Measurements from ENCODE around the gene SNX2. TPM values are rescaled to one million over a fixed set of nuclear protein-coding genes. Genes with fewer than 3 reads are reported as not detected.
A peak's percentile ranks its signal among the peaks of the same experiment; 100 is the strongest.

The SNX2 gene
- total and polyA plus RNA-seq, 2 donors (not counting 1 experiment from before 2014, with no cell fraction given) = 107 to 266 TPM

DNA sequence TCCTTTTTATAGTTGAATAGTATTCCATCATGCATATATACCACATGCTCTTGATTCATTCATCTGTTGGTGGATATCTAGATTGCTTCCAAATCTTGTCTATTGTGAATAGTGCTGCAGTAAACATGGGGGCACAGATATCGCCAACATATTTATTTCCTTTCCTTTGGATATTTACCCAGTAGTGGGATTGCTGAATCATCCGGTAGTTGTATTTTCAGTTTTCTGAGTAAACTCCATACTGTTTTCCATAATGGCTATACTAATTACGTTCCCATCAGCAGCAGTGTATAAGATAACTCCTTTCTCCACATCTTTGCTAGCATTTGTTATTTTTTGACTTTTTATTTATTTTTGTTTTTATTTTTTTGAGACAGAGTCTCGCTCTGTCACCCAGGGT, 3.3 kb downstream of the SNX2 start:
- DNase-seq (no peak), ATAC-seq (ENCODE audit: low read depth) (no peak)
- ChIA-PET POLR2A (no interaction called here), CTCF (interaction anchor here (2.0 kb wide), 1 partner anchor 76 kb away, joined by 6 read pairs; no protein-coding TSS in a partner anchor)
- TF ChIP-seq EZH2 (IDR thresholded peaks at IDR 0.05; ENCODE audit: borderline replicate concordance, insufficient read depth, low read depth, low read length, poor library complexity, severe bottlenecking) = no peak
- Histone ChIP-seq H3K4me2 (replicated peaks; ENCODE audit: low read depth, low read length, poor library complexity, severe bottlenecking) (peak overlapping the region; percentile 79), H4K20me1 (ENCODE audit: control insufficient read depth, insufficient read depth, low read length, poor library complexity, severe bottlenecking) (peaks cover 42% of the 10 kb centered on the region), H2AFZ (ENCODE audit: insufficient read depth, low read depth, low read length, poor library complexity, severe bottlenecking) (no peak overlapping the region), H3K27ac (ENCODE audit: low read length in 2 of 2) (peak overlapping the region; percentile 100), H3K4me3 (ENCODE audit: control extremely low read depth in 1 of 5, extremely low read depth in 1 of 5, insufficient read depth in 1 of 5, low read depth in 2 of 5, low read length in 4 of 5) (peak overlapping the region; percentile 95 to 100 (median 99)), H3K9me3 (ENCODE audit: control extremely low read depth in 1 of 3, control insufficient read depth in 2 of 3, insufficient read depth in 1 of 3, low read length in 2 of 3) (peaks cover 0 to 8% (median 0%) of the 10 kb centered on the region in 3 donors), H3K27me3 (replicated peaks in 1 of 4; ENCODE audit: control extremely low read depth in 1 of 4, control insufficient read depth in 3 of 4, insufficient read depth in 4 of 4, low read length in 3 of 4) (no peaks in the 10 kb centered on the region), H3K4me1 (ENCODE audit: control insufficient read depth in 2 of 2, insufficient read depth in 2 of 2, low read length in 2 of 2) (peaks cover 41 to 50% of the 10 kb centered on the region in 2 donors), H3K36me3 (replicated peaks in 1 of 2; ENCODE audit: control extremely low read depth in 1 of 2, control insufficient read depth in 1 of 2, extremely low read depth in 1 of 2, insufficient read depth in 2 of 2, low read length in 1 of 2) (peaks cover 0 to 26% of the 10 kb centered on the region in 2 experiments), H3K9ac (ENCODE audit: low read length) (peak overlapping the region; percentile 100), H3K79me2 (ENCODE audit: control insufficient read depth, insufficient read depth, low read length) (peaks cover 84% of the 10 kb centered on the region)
- peaks cover 56% of the 10 kb centered on the region for H3K4me1 Mint-ChIP-seq
- H3K4me3 Mint-ChIP-seq = peak overlapping the region; percentile 89
- H3K27ac Mint-ChIP-seq = peak overlapping the region; percentile 38
- no peaks in the 10 kb centered on the region for H3K27me3 Mint-ChIP-seq
- H3K9me3 Mint-ChIP-seq (ENCODE audit: insufficient read depth) = no peaks in the 10 kb centered on the region
- intact Hi-C loops (cut with micrococcal nuclease) = loop anchor here (10.0 kb wide), 2 partner anchors 263 to 813 kb away; partner anchors contain the start of gene SRFBP1
- WGBS (ENCODE audit: insufficient coverage) = 100% methylated on average over 1 of the region's 4 CpGs

DNA sequence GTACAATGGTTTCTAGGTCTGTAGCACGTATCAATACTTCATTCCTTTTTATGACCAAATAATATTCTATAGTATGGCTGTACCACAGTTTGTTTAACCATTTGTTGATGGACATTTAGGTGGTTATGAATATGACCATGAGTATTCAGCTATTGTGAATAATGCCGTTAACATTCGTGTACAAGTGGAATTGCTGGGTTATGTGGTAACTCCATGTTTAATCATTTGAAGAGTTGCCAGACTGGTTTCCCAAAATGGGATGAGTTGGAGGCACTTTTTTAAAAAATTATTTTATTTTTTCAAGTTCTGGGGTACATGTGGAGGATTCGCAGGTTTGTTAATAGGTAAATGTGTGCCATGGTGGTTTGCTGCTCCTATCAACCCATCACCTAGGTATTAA, 4.6 kb downstream of the SNX2 start:
- no peaks in the 10 kb centered on the region for H3K27me3 ChIP-seq (replicated peaks in 1 of 4; ENCODE audit: control extremely low read depth in 1 of 4, control insufficient read depth in 3 of 4, insufficient read depth in 4 of 4, low read length in 3 of 4)
- H3K4me1 Mint-ChIP-seq = peaks cover 59% of the 10 kb centered on the region
- H2AFZ ChIP-seq (ENCODE audit: insufficient read depth, low read depth, low read length, poor library complexity, severe bottlenecking) = no peak overlapping the region
- H3K9ac ChIP-seq (ENCODE audit: low read length) = peak overlapping the region; percentile 22
- H3K27ac ChIP-seq (ENCODE audit: low read length in 2 of 2) = peak overlapping the region; percentile 48 to 100
- H3K9me3 Mint-ChIP-seq (ENCODE audit: insufficient read depth) = no peaks in the 10 kb centered on the region
- H3K4me1 ChIP-seq (ENCODE audit: control insufficient read depth in 2 of 2, insufficient read depth in 2 of 2, low read length in 2 of 2) = peaks cover 46 to 52% of the 10 kb centered on the region in 2 donors
- H3K27ac Mint-ChIP-seq = peak overlapping the region; percentile 72
- TF ChIP-seq EZH2 (IDR thresholded peaks at IDR 0.05; ENCODE audit: borderline replicate concordance, insufficient read depth, low read depth, low read length, poor library complexity, severe bottlenecking) = no peak
- TF ChIP-seq, protein P1, sequence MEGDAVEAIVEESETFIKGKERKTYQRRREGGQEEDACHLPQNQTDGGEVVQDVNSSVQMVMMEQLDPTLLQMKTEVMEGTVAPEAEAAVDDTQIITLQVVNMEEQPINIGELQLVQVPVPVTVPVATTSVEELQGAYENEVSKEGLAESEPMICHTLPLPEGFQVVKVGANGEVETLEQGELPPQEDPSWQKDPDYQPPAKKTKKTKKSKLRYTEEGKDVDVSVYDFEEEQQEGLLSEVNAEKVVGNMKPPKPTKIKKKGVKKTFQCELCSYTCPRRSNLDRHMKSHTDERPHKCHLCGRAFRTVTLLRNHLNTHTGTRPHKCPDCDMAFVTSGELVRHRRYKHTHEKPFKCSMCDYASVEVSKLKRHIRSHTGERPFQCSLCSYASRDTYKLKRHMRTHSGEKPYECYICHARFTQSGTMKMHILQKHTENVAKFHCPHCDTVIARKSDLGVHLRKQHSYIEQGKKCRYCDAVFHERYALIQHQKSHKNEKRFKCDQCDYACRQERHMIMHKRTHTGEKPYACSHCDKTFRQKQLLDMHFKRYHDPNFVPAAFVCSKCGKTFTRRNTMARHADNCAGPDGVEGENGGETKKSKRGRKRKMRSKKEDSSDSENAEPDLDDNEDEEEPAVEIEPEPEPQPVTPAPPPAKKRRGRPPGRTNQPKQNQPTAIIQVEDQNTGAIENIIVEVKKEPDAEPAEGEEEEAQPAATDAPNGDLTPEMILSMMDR (IDR thresholded peaks at IDR 0.05) = no peak
- peak overlapping the region; percentile 74 for H3K4me3 Mint-ChIP-seq
- POLR2A ChIA-PET = interaction anchor here (1.3 kb wide), 1 partner anchor 77 kb away, joined by 3 read pairs; no protein-coding TSS in a partner anchor
- H3K79me2 ChIP-seq (ENCODE audit: control insufficient read depth, insufficient read depth, low read length) = peaks cover 97% of the 10 kb centered on the region
- peaks cover 50% of the 10 kb centered on the region for H4K20me1 ChIP-seq (ENCODE audit: control insufficient read depth, insufficient read depth, low read length, poor library complexity, severe bottlenecking)
- no peak for DNase-seq
- H3K4me2 ChIP-seq (replicated peaks; ENCODE audit: low read depth, low read length, poor library complexity, severe bottlenecking) = peak overlapping the region; percentile 79
- no peaks in the 10 kb centered on the region for H3K27me3 Mint-ChIP-seq
- H3K4me3 ChIP-seq (ENCODE audit: control extremely low read depth in 1 of 5, extremely low read depth in 1 of 5, insufficient read depth in 1 of 5, low read depth in 2 of 5, low read length in 4 of 5) = peak overlapping the region; percentile 10 to 100 (median 95)
- CTCF ChIA-PET = interaction anchor here (1.5 kb wide), 1 partner anchor 77 kb away, joined by 4 read pairs; no protein-coding TSS in a partner anchor
- H3K36me3 ChIP-seq (replicated peaks in 1 of 2; ENCODE audit: control extremely low read depth in 1 of 2, control insufficient read depth in 1 of 2, extremely low read depth in 1 of 2, insufficient read depth in 2 of 2, low read length in 1 of 2) = peaks cover 0 to 26% of the 10 kb centered on the region in 2 experiments
- 86% methylated on average over 2 of the region's 4 CpGs for WGBS (ENCODE audit: insufficient coverage)
- H3K9me3 ChIP-seq (ENCODE audit: control extremely low read depth in 1 of 3, control insufficient read depth in 2 of 3, insufficient read depth in 1 of 3, low read length in 2 of 3) = peaks cover 0 to 8% (median 0%) of the 10 kb centered on the region in 3 donors
- ATAC-seq (ENCODE audit: low read depth) = no peak
- intact Hi-C loops (cut with micrococcal nuclease) = loop anchor here (10.0 kb wide), 2 partner anchors 265 to 815 kb away; partner anchors contain the start of gene SRFBP1

Data from B cell (primary cell).